GM19193 (cell line): ENCODE measurements around the gene MARVELD2.

Experiments used
- POLR2A ChIP-seq: IDR thresholded peaks from 4 replicates; pipeline ENCODE4 v1.6.1; 2011; ENCODE audit not compliant: insufficient read depth, insufficient read length; ENCODE audit errors: extremely low read depth

MARVELD2 gene

GRCh38 chr5:69432412-69433206 is 17.7 kb downstream of the MARVELD2 start:
- TF ChIP-seq POLR2A: no peak

- no peak for TF ChIP-seq POLR2A
Observed at GRCh38 chr5:69444127-69444754, 29.3 kb downstream of the MARVELD2 start.

GRCh38 chr5:69449511-69449910 is 34.6 kb downstream of the MARVELD2 start:
- no peak for TF ChIP-seq POLR2A

- no peak for TF ChIP-seq POLR2A
Observed at GRCh38 chr5:69450116-69450515, 35.2 kb downstream of the MARVELD2 start.

- TF ChIP-seq POLR2A: no peak
Observed at GRCh38 chr5:69451941-69452647, 37.2 kb downstream of the MARVELD2 start.

DNA sequence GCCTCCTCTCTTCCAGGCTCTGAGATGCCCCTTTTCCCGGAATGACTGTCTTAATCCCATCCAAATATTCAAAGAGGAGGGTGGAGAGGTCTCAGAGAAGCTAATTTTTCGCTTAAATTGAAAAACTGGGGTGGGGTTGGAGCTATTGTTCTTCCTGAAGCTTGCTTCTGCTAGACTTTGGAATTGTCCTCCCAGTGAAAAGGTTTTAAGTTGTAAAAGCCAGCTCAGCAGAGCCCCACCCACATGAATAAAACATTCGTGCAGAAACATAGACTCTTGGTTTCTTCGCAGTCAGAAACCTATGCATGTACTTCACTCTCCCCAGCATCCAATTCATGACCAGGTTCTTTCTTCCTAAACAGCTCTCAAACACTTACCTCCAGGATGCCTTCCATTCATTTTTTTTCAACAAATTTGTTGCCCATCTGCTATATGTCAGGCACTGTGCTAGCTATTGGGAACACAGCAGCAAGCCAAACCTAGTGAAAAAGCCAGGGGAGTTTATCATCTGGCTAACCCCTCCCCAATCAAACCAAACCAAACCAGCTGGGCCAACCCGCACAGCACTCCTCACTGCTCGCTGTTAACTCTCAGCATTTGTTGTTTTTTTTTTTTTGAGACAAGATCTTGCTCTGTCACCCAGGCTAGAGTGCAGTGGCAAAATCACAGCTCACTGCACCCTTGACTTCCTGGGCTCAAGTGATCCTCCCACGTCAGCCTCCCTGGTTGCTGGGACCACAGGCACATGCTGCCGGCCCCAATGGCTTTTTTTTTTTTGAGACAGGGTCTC is 39.7 kb downstream of the MARVELD2 start:
- no peak for TF ChIP-seq POLR2A

- TF ChIP-seq POLR2A: no peak
Observed at GRCh38 chr5:69462170-69462569, 47.3 kb downstream of the MARVELD2 start.

GRCh38 chr5:69467442-69468225 is 52.7 kb downstream of the MARVELD2 start:
- TF ChIP-seq POLR2A: no peak

DNA sequence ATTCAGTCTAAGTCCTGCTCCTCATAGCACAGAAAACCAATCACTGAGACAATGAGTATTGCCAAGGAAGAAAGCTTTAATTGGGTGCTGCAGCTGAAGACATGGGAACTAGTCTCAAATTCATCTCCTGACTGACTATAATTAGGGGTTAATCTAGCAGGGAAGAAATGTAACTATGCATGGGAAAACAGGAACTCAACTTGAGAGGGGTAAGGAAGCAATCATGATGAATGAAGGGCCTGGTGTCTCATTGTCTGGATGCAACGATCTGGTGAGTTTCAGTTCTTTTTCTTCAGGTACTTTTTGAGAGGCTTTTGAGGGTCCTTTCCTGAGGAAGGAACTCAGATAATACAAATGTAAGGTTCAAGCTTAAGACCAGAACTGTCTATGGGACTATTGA is 53.7 kb downstream of the MARVELD2 start:
- no peak for TF ChIP-seq POLR2A

DNA sequence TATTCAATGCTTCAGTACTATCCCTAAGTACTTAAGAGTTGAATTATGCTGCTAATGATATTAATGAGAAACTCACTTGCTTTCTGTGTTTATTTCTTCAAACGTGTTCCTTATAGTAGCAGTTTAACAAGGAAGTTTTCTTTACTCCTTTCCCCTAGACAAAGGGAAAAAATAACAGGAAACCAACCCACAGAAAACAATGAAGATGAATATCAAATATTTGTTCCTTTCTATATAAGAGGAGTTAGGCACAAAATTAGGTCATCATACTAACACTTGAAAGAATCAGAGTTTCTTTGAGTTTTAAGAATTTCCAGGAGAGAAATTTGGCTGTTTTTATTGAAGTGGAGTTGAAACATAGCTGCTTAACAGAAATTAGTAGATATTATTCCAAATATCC is 62.3 kb downstream of the MARVELD2 start:
- TF ChIP-seq POLR2A: no peak

DNA sequence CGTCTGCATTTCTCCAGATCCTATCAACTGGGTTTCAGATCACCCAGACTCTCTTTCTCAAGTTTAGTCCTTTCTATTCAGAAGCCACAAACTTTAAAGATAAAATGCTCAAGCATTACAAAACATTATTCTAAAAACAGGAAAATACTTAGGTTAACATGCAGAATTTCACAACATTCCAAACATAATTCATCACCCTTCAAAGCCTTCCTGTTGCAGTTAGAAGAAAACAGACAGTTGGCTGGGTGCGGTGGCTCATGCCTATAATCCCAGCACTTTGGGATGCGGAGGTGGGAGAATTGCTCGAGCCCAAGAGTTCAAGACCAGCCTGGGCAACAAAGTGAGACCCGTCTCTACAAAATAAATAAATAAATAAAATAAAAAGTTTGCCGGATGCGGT is 70.0 kb downstream of the MARVELD2 start:
- no peak for TF ChIP-seq POLR2A

GRCh38 chr5:69485471-69485870 is 70.6 kb downstream of the MARVELD2 start:
- no peak for TF ChIP-seq POLR2A

DNA sequence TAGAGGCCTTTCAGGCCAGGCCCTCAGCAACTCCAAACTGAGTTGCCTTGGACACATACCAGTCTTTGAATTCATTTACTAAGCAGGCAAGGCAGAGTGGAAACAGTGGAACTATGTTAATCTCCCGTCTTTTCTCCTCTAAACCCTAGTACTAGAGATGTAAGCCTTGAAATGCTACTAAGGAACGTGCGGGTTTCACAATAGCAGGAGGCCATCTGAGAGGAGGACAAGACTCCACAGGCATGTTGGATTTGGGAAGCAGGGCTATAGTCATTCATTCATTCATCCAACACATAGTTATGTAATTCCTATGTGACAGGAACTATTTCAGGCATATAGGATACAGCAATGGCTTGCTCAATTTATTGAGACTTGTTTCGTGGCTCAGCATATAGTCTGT is 74.3 kb downstream of the MARVELD2 start:
- TF ChIP-seq POLR2A: no peak

GRCh38 chr5:69491027-69491426 is 76.1 kb downstream of the MARVELD2 start:
- TF ChIP-seq POLR2A: no peak
